B cell (primary cell): ENCODE measurements around the gene SPEM3. TPM values are rescaled to one million over a fixed set of nuclear protein-coding genes. Genes with fewer than 3 reads are reported as not detected.

ENCODE experiments used
- ATAC-seq: fragments of 200-7000 bp; cut with Tn5 transposase; one replicate; pipeline ENCODE4 v1.10.0; 2021; ENCODE audit warnings: low read depth, mild to moderate bottlenecking, moderate number of reproducible peaks, moderate library complexity
- CTCF ChIA-PET: fragments of 350-600 bp; sonication (Branson Sonifier 250); formaldehyde crosslinking; loops from one replicate; lab custom pipeline; 2021; ENCODE audit warnings: antibody characterized with exemption, inconsistent platforms; lab: Charles Lee
- POLR2A ChIA-PET: fragments of 350-600 bp; sonication (Branson Sonifier 250); formaldehyde crosslinking; loops from one replicate; lab custom pipeline; 2021; ENCODE audit warnings: antibody characterized with exemption; lab: Charles Lee
- DNase-seq: peaks from one replicate; pipeline ENCODE4 v3.0.0; 2013
- H2AFZ ChIP-seq: 2 replicates; pipeline ENCODE4 v1.6.1; 2012; ENCODE audit warnings: mild to moderate bottlenecking, low read depth, low read length; ENCODE audit not compliant: insufficient read depth, poor library complexity, severe bottlenecking
- H3K27ac ChIP-seq, 2 donors: 1 replicate in 1 of 2; 2 replicates in 1 of 2; pipeline ENCODE4 v1.5.1; 2012 to 2013; ENCODE audit warnings: low read length in 2 of 2, mild to moderate bottlenecking in 2 of 2, moderate library complexity in 1 of 2
- H3K27me3 ChIP-seq, 4 experiments: fragments of 200-600 bp in 1 of 4; sonication (generic) in 1 of 4; replicated peaks in 1 of 4; 1 replicate in 2 of 4; 2 replicates in 2 of 4; pipeline versions ENCODE4 v1.6.1 to v1.7.0; 2013 to 2016; ENCODE audit warnings: low read length in 3 of 4, mild to moderate bottlenecking in 2 of 4, mixed read lengths in 1 of 4, moderate library complexity in 1 of 4; ENCODE audit not compliant: insufficient read depth in 4 of 4, control insufficient read depth in 3 of 4; ENCODE audit errors: control extremely low read depth in 1 of 4
- H3K36me3 ChIP-seq, 2 experiments: replicated peaks in 1 of 2; 1 replicate in 1 of 2; 2 replicates in 1 of 2; pipeline versions ENCODE4 v1.6.1 to v1.7.1; 2013; ENCODE audit warnings: low read length in 1 of 2; ENCODE audit not compliant: insufficient read depth in 2 of 2, control insufficient read depth in 1 of 2; ENCODE audit errors: control extremely low read depth in 1 of 2, extremely low read depth in 1 of 2
- H3K4me1 ChIP-seq, 2 donors: fragments of 200-600 bp in 1 of 2; sonication (generic) in 1 of 2; 1 replicate in 1 of 2; 2 replicates in 1 of 2; pipeline versions ENCODE4 v1.5.1 to v1.6.1; 2013 to 2017; ENCODE audit warnings: low read length in 2 of 2; ENCODE audit not compliant: control insufficient read depth in 2 of 2, insufficient read depth in 2 of 2
- H3K4me2 ChIP-seq: replicated peaks from 2 replicates; pipeline ENCODE3; 2012; ENCODE audit warnings: mild to moderate bottlenecking, low read depth, low read length; ENCODE audit not compliant: poor library complexity, severe bottlenecking
- H3K4me3 ChIP-seq, 5 experiments: fragments of 200-600 bp in 1 of 5; sonication (generic) in 1 of 5; 1 replicate in 3 of 5; 2 replicates in 2 of 5; pipeline versions ENCODE4 v1.5.1 to v1.7.0; 2011 to 2016; ENCODE audit warnings: low read length in 4 of 5, mild to moderate bottlenecking in 4 of 5, low read depth in 2 of 5, control low read depth in 1 of 5, moderate library complexity in 1 of 5; ENCODE audit not compliant: insufficient read depth in 1 of 5; ENCODE audit errors: control extremely low read depth in 1 of 5, extremely low read depth in 1 of 5
- H3K79me2 ChIP-seq: fragments of 200-600 bp; sonication (generic); one replicate; pipeline ENCODE4 v1.6.0; 2016; ENCODE audit warnings: low read length; ENCODE audit not compliant: control insufficient read depth, insufficient read depth
- H3K9ac ChIP-seq: fragments of 200-600 bp; sonication (generic); 2 replicates; pipeline ENCODE4 v1.6.1; 2017; ENCODE audit warnings: mild to moderate bottlenecking, low read length, moderate library complexity
- H3K9me3 ChIP-seq, 3 donors: one replicate each; pipeline versions ENCODE4 v1.6.1 to v1.7.1; 2013; ENCODE audit warnings: low read length in 2 of 3; ENCODE audit not compliant: control insufficient read depth in 2 of 3, insufficient read depth in 1 of 3; ENCODE audit errors: control extremely low read depth in 1 of 3
- H4K20me1 ChIP-seq: 2 replicates; pipeline ENCODE4 v1.6.0; 2012; ENCODE audit warnings: mild to moderate bottlenecking, low read length; ENCODE audit not compliant: insufficient read depth, control insufficient read depth, poor library complexity, severe bottlenecking
- H3K27ac Mint-ChIP-seq: one replicate; pipeline ENCODE4 v1.8.0; 2021; ENCODE audit warnings: mixed read lengths
- H3K27me3 Mint-ChIP-seq: one replicate; pipeline ENCODE4 v1.8.0; 2021; ENCODE audit warnings: mixed read lengths
- H3K4me1 Mint-ChIP-seq: one replicate; pipeline ENCODE4 v1.8.0; 2021; ENCODE audit warnings: mixed read lengths
- H3K4me3 Mint-ChIP-seq: one replicate; pipeline ENCODE4 v1.8.0; 2021; ENCODE audit warnings: mixed read lengths
- H3K9me3 Mint-ChIP-seq: one replicate; pipeline ENCODE4 v1.8.0; 2022; ENCODE audit warnings: mixed read lengths; ENCODE audit not compliant: insufficient read depth
- CTCF ChIP-seq: fragments of 200-600 bp; IDR thresholded peaks from one replicate; pipeline ENCODE4 v1.8.0; 2022; ENCODE audit warnings: antibody characterized with exemption, mild to moderate bottlenecking
- EZH2 ChIP-seq: IDR thresholded peaks from 2 replicates; pipeline ENCODE4 v1.6.1; 2012; ENCODE audit warnings: borderline replicate concordance, low read depth, mild to moderate bottlenecking, moderate library complexity, low read length; ENCODE audit not compliant: insufficient read depth, poor library complexity, severe bottlenecking
- WGBS: methylation state at CpG from one replicate; pipeline ENCODE4 v1.1.5; 2013; ENCODE audit warnings: missing lambda C conversion rate; ENCODE audit not compliant: insufficient coverage; 5-methylcytosine and 5-hydroxymethylcytosine counted together
- intact Hi-C: fragments of 100-400 bp; cut with micrococcal nuclease; formaldehyde crosslinking; loops from one replicate; pipeline ENCODE4 v1.10.0; 2022
- polyA plus RNA-seq: library from polyadenylated mRNA; depleted of rRNA; stranded (reverse); fragments of >200 nt; gene quantifications from 2 replicates; pipeline ENCODE4 v1.2.3, GENCODE V29; 2012
- total RNA-seq, 2 donors: library from RNA; stranded (reverse); fragments of 120-200 nt in 1 of 2; gene quantifications; 1 replicate in 1 of 2; 2 replicates in 1 of 2; pipeline versions ENCODE4 v1.2.3 to v1.2.4, GENCODE V29; 2013 to 2022

Gene SPEM3
- total and polyA plus RNA-seq, 2 donors (not counting 1 experiment from before 2014, with no cell fraction given): not detected

GRCh38 chr17:7414837-7415236 lies 13.8 kb upstream of the SPEM3 start:
- Mint-ChIP-seq H3K27me3 (peaks cover 17% of the 10 kb centered on the region), H3K4me3 (no peak overlapping the region), H3K27ac (no peak overlapping the region), H3K4me1 (no peaks in the 10 kb centered on the region), H3K9me3 (no peaks in the 10 kb centered on the region)
- ATAC-seq: no peak
- Histone ChIP-seq H3K4me1 (no peaks in the 10 kb centered on the region), H3K4me3 (no peak overlapping the region), H2AFZ (no peak overlapping the region), H4K20me1 (no peaks in the 10 kb centered on the region), H3K36me3 (no peaks in the 10 kb centered on the region), H3K27me3 (peaks cover 0 to 2% (median 0%) of the 10 kb centered on the region in 4 experiments), H3K27ac (no peak overlapping the region), H3K4me2 (no peak overlapping the region), H3K9me3 (no peaks in the 10 kb centered on the region), H3K9ac (no peak overlapping the region), H3K79me2 (no peaks in the 10 kb centered on the region)
- WGBS: 90% methylated on average over 14 of the region's 14 CpGs
- TF ChIP-seq CTCF (no peak), EZH2 (no peak)
- DNase-seq: no peak
- CTCF ChIA-PET: no interaction called here
- intact Hi-C loops: no loop called here
- POLR2A ChIA-PET: no interaction called here

- no peaks in the 10 kb centered on the region for H3K4me1 Mint-ChIP-seq
- POLR2A ChIA-PET: no interaction called here
- intact Hi-C loops: no loop called here
These were observed 12.9 kb upstream of the SPEM3 start for GRCh38 chr17:7415784-7416183.

More at GRCh38 chr17:7415784-7416183, 12.9 kb upstream of the SPEM3 start:
- H3K4me3 ChIP-seq: no peak overlapping the region
- no peak for DNase-seq
- no peak for ATAC-seq
- no peaks in the 10 kb centered on the region for H3K4me1 ChIP-seq
- no peaks in the 10 kb centered on the region for H4K20me1 ChIP-seq
- H3K9me3 Mint-ChIP-seq: no peaks in the 10 kb centered on the region
- no peaks in the 10 kb centered on the region for H3K36me3 ChIP-seq
- no peak overlapping the region for H3K27ac Mint-ChIP-seq
- H3K27me3 ChIP-seq: peaks cover 0 to 2% (median 0%) of the 10 kb centered on the region in 4 experiments
- no peak overlapping the region for H2AFZ ChIP-seq
- no peaks in the 10 kb centered on the region for H3K79me2 ChIP-seq
- H3K9ac ChIP-seq: no peak overlapping the region
- 92% methylated on average over 23 of the region's 23 CpGs for WGBS
- no peak overlapping the region for H3K4me3 Mint-ChIP-seq
- no peak overlapping the region for H3K27ac ChIP-seq
- TF ChIP-seq EZH2 (no peak), CTCF (no peak)
- no peak overlapping the region for H3K4me2 ChIP-seq
- CTCF ChIA-PET: no interaction called here
- peaks cover 11% of the 10 kb centered on the region for H3K27me3 Mint-ChIP-seq
- H3K9me3 ChIP-seq: no peaks in the 10 kb centered on the region
